OCI-LY7 (cell line): ENCODE data around the gene PALLD.

Experiments
- CTCF ChIP-seq: fragments of 200-600 bp; sonication (generic); conservative IDR thresholded peaks from 2 replicates; pipeline ENCODE4 v1.5.1; 2014; ENCODE audit warnings: mild to moderate bottlenecking, antibody characterized with exemption, low read length, moderate library complexity, mixed read lengths
- EZH2phosphoT487 ChIP-seq: fragments of 200-600 bp; sonication (generic); IDR thresholded peaks from 2 replicates; pipeline ENCODE4 v1.6.1; 2018; ENCODE audit warnings: low read depth, borderline replicate concordance, mild to moderate bottlenecking, mixed run types, antibody characterized with exemption, low read length, moderate library complexity, mixed read lengths

- no peak for TF ChIP-seq CTCF
- no peak for TF ChIP-seq EZH2phosphoT487
Observed at GRCh38 chr4:168622600-168622999, 125.7 kb downstream of the PALLD start.
